HG03378 (cell line): ENCODE measurements around the gene BTRC.
"Not testable (repeated sequence)": the region's sequence is repeated elsewhere in the genome, so short reads cannot be mapped to it uniquely, and the experiment has no call there.

ENCODE experiments used
- ATAC-seq: cut with Tn5 transposase; IDR thresholded peaks from one replicate; pipeline ENCODE4 v1.9.1; 2021; ENCODE audit warnings: mild to moderate bottlenecking, moderate library complexity; ENCODE audit not compliant: unreplicated experiment

Gene BTRC

GRCh38 chr10:101577121-101577871 is 223.3 kb downstream of the BTRC start:
- ATAC-seq: no peak

GRCh38 chr10:101578192-101578591 is 224.2 kb downstream of the BTRC start:
- ATAC-seq: no peak

- no peak for ATAC-seq
Observed at GRCh38 chr10:101578803-101579515, 225.0 kb downstream of the BTRC start.

GRCh38 chr10:101579516-101579870 is 225.5 kb downstream of the BTRC start:
- ATAC-seq: no peak

- no peak for ATAC-seq
Observed at GRCh38 chr10:101580486-101581399, 226.8 kb downstream of the BTRC start.

- no peak for ATAC-seq
Observed at GRCh38 chr10:101585841-101586240, 231.9 kb downstream of the BTRC start.

GRCh38 chr10:101587725-101588653 is 234.0 kb downstream of the BTRC start, which contains the start of the genes DPCD and POLL:
Gene DPCD (plus strand): TSS chr10:101588321. CDS start chr10:101588337, 16 bp downstream.
Gene POLL (minus strand): TSS chr10:101588257. CDS start chr10:101587360, 897 bp downstream.
- peak; percentile 88 for ATAC-seq

- no peak for ATAC-seq
Observed at GRCh38 chr10:101588879-101589278, 234.9 kb downstream of the BTRC start.

GRCh38 chr10:101593331-101593730 is 239.4 kb downstream of the BTRC start:
- ATAC-seq: not testable (repeated sequence)

GRCh38 chr10:101595591-101596433 is 241.8 kb downstream of the BTRC start:
- ATAC-seq: no peak

- no peak for ATAC-seq
Observed at GRCh38 chr10:101597091-101597900, 243.3 kb downstream of the BTRC start.

GRCh38 chr10:101601541-101601940 is 247.6 kb downstream of the BTRC start:
- no peak for ATAC-seq

GRCh38 chr10:101602761-101603398 is 248.9 kb downstream of the BTRC start:
- ATAC-seq: peak; percentile 63
